ENCODE measurements around the gene NSMF.

NSMF gene

DNA sequence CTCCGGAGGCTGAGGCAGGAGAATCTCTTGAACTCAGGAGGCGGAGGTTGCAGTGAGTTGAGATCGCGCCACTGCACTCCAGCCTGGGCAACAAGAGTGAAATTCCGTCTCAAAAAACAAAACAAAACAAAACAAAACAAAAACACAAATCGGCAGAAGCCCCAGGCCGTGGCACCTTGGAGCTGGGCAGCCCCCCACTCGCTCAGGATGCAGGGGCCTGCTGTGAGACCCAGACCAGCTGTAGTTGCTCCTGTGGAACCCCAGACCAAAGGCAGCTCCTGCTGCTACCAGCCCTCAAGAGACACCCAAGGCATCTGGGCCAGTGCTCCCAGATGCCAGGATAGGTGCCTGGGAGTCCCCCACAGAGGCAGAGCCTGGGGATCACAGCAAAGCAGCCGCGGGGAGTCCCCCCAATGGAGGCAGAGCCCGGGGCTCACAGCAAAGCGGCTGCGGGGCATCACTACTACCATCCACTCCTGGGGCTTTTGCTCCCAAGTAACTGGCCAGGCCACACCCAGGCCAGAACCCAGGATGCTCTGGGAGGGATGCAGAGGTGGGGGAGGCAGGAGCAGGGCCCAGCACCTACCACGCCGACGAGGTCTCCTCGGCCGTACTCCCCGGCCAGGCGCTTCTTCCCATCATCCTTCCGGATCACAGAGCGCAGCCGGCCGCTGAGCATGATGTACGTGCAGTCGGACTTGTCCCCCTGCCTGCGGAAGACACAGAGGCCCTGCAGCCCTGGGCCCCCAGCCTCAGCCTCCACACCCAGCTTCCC lies 37.7 kb upstream of the NSMF start:
- H3K4me2 ChIP-seq: no peak overlapping the region
- no peaks in the 10 kb centered on the region for H4K20me1 ChIP-seq (ENCODE audit: insufficient read depth)
- H3K4me1 ChIP-seq (ENCODE audit: low read depth, poor library complexity, severe bottlenecking): peaks cover 11% of the 10 kb centered on the region
- H2AFZ ChIP-seq (ENCODE audit: low read depth): no peak overlapping the region
- H3K27me3 ChIP-seq (ENCODE audit: insufficient read depth, low read depth): no peaks in the 10 kb centered on the region
- H3K9ac ChIP-seq: no peak overlapping the region
- H3K36me3 ChIP-seq (ENCODE audit: insufficient read depth): no peaks in the 10 kb centered on the region
- no peak overlapping the region for H3K4me3 ChIP-seq (IDR thresholded peaks at IDR 0.05; ENCODE audit: insufficient read depth, low read depth, low read length)
- no peak overlapping the region for H3K27ac ChIP-seq
- H3K79me2 ChIP-seq (ENCODE audit: insufficient read depth, low read depth): no peaks in the 10 kb centered on the region
- TF ChIP-seq, protein P1, sequence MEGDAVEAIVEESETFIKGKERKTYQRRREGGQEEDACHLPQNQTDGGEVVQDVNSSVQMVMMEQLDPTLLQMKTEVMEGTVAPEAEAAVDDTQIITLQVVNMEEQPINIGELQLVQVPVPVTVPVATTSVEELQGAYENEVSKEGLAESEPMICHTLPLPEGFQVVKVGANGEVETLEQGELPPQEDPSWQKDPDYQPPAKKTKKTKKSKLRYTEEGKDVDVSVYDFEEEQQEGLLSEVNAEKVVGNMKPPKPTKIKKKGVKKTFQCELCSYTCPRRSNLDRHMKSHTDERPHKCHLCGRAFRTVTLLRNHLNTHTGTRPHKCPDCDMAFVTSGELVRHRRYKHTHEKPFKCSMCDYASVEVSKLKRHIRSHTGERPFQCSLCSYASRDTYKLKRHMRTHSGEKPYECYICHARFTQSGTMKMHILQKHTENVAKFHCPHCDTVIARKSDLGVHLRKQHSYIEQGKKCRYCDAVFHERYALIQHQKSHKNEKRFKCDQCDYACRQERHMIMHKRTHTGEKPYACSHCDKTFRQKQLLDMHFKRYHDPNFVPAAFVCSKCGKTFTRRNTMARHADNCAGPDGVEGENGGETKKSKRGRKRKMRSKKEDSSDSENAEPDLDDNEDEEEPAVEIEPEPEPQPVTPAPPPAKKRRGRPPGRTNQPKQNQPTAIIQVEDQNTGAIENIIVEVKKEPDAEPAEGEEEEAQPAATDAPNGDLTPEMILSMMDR (conservative IDR thresholded peaks at IDR 0.05; ENCODE audit: low read depth, low read length): no peak

DNA sequence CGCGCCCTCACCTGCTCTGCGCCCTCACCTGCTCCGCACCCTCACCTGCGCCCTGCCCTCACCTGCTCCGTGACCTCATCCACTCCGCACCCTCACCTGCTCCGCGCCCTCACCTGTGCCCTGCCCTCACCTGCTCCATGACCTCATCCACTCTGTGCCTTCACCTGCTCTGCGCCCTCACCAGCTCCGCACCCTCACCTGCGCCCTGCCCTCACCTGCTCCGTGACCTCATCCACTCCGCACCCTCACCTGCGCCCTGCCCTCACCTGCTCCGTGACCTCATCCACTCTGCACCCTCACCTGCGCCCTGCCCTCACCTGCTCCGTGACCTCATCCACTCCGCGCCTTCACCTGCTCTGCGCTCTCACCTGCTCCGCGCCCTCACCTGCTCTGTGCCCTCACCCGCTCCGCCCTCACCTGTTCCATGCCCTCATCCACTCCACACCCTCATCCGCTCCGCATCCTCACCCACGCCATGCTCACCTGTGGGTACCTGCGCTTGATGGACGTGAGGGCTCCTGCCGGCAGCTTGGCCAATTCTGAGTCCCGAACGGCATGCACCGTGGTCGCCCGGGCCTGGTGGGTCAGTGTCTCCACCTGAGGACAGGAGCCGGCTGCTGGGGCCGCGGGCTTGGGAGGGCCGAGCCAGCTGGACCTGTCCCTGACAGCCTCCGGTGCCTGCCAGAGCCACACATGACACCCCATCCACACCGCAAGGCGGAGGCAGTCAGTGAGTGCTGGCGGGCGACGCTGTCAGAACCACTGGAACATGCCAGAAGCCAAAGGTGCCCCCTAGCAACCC lies 35.6 kb upstream of the NSMF start:
- Histone ChIP-seq H3K4me3 (IDR thresholded peaks at IDR 0.05; ENCODE audit: insufficient read depth, low read depth, low read length) (no peak overlapping the region), H3K79me2 (ENCODE audit: insufficient read depth, low read depth) (no peaks in the 10 kb centered on the region), H3K27me3 (ENCODE audit: insufficient read depth, low read depth) (no peaks in the 10 kb centered on the region), H4K20me1 (ENCODE audit: insufficient read depth) (no peaks in the 10 kb centered on the region), H2AFZ (ENCODE audit: low read depth) (no peak overlapping the region), H3K27ac (no peak overlapping the region), H3K4me1 (ENCODE audit: low read depth, poor library complexity, severe bottlenecking) (peaks cover 32% of the 10 kb centered on the region), H3K9ac (no peak overlapping the region), H3K36me3 (ENCODE audit: insufficient read depth) (no peaks in the 10 kb centered on the region), H3K4me2 (no peak overlapping the region)
- TF ChIP-seq, protein P1 (conservative IDR thresholded peaks at IDR 0.05; ENCODE audit: low read depth, low read length): no peak

DNA sequence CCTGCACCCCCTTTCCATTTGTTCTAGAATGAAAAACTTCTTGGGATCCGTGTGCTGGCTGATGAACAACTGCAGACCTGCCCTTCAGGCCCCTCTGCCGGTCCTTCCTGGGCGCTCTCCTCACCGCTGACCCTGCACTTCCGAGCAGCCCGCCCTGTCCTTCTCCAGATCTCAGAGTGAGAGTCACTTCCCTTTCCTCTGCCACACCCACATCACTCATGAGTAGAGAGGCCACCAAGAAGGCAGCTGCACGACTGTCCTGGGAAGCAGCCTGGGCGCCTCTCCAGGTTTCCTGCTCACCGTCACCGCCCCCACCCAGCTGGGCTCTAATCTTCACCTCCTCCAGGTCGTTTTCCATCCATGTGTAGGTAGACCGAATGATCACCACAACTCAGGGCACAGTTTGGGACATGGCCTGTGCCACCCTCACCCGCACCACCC lies 35.0 kb upstream of the NSMF start:
- Histone ChIP-seq H3K27me3 (ENCODE audit: insufficient read depth, low read depth) (peaks cover 4% of the 10 kb centered on the region; the same call in 1 of the 2 replicates), H4K20me1 (ENCODE audit: insufficient read depth) (no peaks in the 10 kb centered on the region), H3K4me2 (no peak overlapping the region), H3K27ac (no peak overlapping the region), H3K9ac (no peak overlapping the region), H3K36me3 (ENCODE audit: insufficient read depth) (no peaks in the 10 kb centered on the region), H3K79me2 (ENCODE audit: insufficient read depth, low read depth) (no peaks in the 10 kb centered on the region), H3K4me3 (IDR thresholded peaks at IDR 0.05; ENCODE audit: insufficient read depth, low read depth, low read length) (no peak overlapping the region), H3K4me1 (ENCODE audit: low read depth, poor library complexity, severe bottlenecking) (peaks cover 38% of the 10 kb centered on the region), H2AFZ (ENCODE audit: low read depth) (no peak overlapping the region)
- TF ChIP-seq, protein P1 (conservative IDR thresholded peaks at IDR 0.05; ENCODE audit: low read depth, low read length): no peak

DNA sequence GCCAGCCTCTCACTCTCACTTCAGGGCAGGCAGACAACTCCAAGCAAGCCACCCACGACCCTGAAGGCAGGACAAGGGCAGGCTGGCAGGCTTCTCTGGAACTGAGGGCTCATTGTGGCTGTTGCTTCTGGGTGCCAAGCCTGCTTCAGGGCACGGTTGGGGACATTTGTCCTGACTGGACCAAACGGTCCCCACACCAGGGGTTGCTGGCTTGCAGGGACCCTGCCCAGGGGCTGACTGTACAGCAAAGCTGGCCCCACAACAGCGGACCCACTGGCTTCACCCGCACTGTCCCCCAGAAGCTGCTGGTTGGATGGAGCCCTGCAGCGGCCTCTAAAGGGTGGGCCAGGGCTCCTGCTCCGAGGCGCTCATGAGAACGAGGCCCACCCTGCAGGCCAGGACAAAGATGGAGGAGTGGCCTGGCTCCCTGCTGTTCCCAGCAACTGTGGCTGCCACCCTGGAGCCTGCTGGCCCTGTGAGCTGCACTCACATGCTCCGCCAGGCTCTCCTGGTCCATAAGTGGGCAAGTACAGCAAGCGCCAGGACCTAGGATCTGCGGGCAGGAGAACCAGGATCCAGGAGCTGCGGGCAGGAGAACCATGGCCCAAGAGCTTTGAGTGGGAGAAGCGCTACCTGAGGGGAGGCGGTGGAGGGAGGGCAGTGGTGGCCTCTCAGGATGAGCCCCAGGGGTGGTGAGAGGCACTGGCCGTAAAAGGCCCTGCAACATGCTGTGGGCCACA lies 34.4 kb upstream of the NSMF start:
- no peak overlapping the region for H2AFZ ChIP-seq (ENCODE audit: low read depth)

More for the DNA sequence above, 34.4 kb upstream of the NSMF start:
- Histone ChIP-seq H4K20me1 (ENCODE audit: insufficient read depth) (no peaks in the 10 kb centered on the region), H3K27me3 (ENCODE audit: insufficient read depth, low read depth) (peaks cover 6% of the 10 kb centered on the region; the same call in 1 of the 2 replicates), H3K4me3 (IDR thresholded peaks at IDR 0.05; ENCODE audit: insufficient read depth, low read depth, low read length) (no peak overlapping the region), H3K4me1 (ENCODE audit: low read depth, poor library complexity, severe bottlenecking) (peaks cover 41% of the 10 kb centered on the region), H3K9ac (no peak overlapping the region), H3K4me2 (no peak overlapping the region), H3K79me2 (ENCODE audit: insufficient read depth, low read depth) (no peaks in the 10 kb centered on the region), H3K27ac (no peak overlapping the region), H3K36me3 (ENCODE audit: insufficient read depth) (no peaks in the 10 kb centered on the region)
- TF ChIP-seq, protein P1 (conservative IDR thresholded peaks at IDR 0.05; ENCODE audit: low read depth, low read length): no peak

Measured in KMS-11 (cell line).